ENCODE results near the gene CACTIN.

DNA sequence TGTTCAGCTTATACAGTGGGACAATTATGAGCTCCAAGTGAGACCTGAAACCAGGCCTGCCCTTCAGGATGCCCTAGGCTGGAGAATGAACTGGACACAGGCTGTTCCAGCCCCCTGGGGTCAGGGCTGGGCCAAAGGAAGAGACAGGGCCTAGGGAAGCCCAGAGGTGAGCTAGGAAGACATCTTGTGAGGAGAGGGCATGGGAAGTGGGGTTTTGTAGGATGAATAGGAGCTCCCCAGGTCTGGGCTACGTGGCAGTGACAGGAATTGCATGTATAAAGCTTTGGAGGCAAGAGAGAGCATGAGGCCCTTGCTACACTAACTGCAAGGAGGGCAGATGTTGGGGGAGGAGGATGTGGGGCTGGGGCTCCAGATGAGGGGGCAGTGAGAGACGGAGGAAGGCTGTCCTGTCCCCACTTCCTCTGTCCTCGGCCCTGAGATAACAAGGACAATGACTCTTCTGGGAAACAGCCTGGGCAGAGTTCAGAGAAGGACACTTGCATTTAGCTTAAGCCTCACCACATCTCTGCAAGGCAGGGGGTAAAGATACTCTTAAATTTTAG lies 18.4 kb downstream of the CACTIN start:
- TF ChIP-seq CTCF (conservative IDR thresholded peaks at IDR 0.05; ENCODE audit: low read depth, low read length) (no peak), EZH2 (IDR thresholded peaks at IDR 0.05; ENCODE audit: borderline replicate concordance, low read depth, low read length, poor library complexity, severe bottlenecking) (no peak)

Measured in A673 (cell line).